OCI-LY7 (cell line): ENCODE measurements around the gene AQP12A.

Experiments used
- CTCF ChIP-seq: fragments of 200-600 bp; sonication (generic); conservative IDR thresholded peaks from 2 replicates; pipeline ENCODE4 v1.5.1; 2014; ENCODE audit warnings: mild to moderate bottlenecking, antibody characterized with exemption, low read length, moderate library complexity, mixed read lengths
- EZH2phosphoT487 ChIP-seq: fragments of 200-600 bp; sonication (generic); IDR thresholded peaks from 2 replicates; pipeline ENCODE4 v1.6.1; 2018; ENCODE audit warnings: low read depth, borderline replicate concordance, mild to moderate bottlenecking, mixed run types, antibody characterized with exemption, low read length, moderate library complexity, mixed read lengths

- no peak for TF ChIP-seq CTCF
- TF ChIP-seq EZH2phosphoT487: no peak
Observed at GRCh38 chr2:240713071-240713927, 21.6 kb downstream of the AQP12A start.
